ENCODE data around the gene PRRC2A.

Gene PRRC2A

DNA sequence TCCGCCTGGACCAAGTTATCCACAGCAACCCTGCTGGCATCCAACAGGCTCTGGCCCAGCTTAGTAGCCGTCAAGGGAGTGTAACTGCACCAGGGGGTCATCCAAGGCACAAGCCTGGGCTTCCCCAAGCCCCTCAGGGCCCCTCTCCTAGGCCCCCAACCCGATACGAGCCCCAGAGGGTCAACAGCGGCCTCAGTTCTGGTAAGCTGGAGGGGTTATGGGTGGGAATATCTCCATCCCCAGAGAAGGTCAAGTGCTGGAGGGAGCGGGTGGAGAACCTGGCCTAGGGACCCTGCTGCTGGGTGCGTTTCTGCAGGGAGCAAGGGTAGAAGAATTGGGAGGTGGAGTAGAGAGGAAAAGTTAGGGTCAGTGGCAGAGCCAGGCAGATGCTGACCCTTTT is 12.9 kb downstream of the PRRC2A start:
- Histone ChIP-seq H3K4me1 (no peaks in the 10 kb centered on the region), H3K36me3 (ENCODE audit: control insufficient read depth, insufficient read depth, low read length) (no peaks in the 10 kb centered on the region), H3K27ac (no peak overlapping the region)

DNA sequence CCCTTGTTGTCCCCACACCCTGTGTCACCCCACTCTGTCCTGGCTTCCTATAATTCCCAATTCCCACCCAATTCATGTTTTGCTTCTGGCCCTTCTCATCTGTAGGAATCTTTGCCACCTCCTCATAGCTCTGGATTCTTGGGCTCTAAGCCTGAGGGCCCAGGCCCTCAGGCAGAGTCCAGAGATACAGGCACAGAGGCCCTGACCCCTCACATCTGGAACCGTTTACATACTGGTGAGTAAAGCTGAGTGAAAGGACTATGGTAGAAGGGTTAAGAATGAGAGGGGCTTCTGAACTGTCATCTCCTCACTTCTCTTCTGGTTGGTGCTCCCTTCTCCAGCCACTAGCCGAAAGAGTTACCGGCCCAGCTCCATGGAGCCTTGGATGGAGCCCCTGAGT is 13.6 kb downstream of the PRRC2A start:
- Histone ChIP-seq H3K4me3 (ENCODE audit: low read depth, low read length) (no peak overlapping the region), H2AFZ (no peak overlapping the region), H3K9ac (no peak overlapping the region), H3K9me3 (ENCODE audit: control insufficient read depth, low read length) (no peaks in the 10 kb centered on the region), H3K4me1 (no peaks in the 10 kb centered on the region), H3K36me3 (ENCODE audit: control insufficient read depth, insufficient read depth, low read length) (no peaks in the 10 kb centered on the region), H3K27ac (no peak overlapping the region), H3K4me2 (ENCODE audit: low read length) (no peak overlapping the region), H3K79me2 (peaks cover 9% of the 10 kb centered on the region), H3K27me3 (ENCODE audit: control insufficient read depth, insufficient read depth, low read length) (no peaks in the 10 kb centered on the region)
- TF ChIP-seq, protein P1, sequence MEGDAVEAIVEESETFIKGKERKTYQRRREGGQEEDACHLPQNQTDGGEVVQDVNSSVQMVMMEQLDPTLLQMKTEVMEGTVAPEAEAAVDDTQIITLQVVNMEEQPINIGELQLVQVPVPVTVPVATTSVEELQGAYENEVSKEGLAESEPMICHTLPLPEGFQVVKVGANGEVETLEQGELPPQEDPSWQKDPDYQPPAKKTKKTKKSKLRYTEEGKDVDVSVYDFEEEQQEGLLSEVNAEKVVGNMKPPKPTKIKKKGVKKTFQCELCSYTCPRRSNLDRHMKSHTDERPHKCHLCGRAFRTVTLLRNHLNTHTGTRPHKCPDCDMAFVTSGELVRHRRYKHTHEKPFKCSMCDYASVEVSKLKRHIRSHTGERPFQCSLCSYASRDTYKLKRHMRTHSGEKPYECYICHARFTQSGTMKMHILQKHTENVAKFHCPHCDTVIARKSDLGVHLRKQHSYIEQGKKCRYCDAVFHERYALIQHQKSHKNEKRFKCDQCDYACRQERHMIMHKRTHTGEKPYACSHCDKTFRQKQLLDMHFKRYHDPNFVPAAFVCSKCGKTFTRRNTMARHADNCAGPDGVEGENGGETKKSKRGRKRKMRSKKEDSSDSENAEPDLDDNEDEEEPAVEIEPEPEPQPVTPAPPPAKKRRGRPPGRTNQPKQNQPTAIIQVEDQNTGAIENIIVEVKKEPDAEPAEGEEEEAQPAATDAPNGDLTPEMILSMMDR (IDR thresholded peaks at IDR 0.05) = no peak

More for the DNA sequence above, 12.9 kb downstream of the PRRC2A start:
- Histone ChIP-seq H3K4me3 (ENCODE audit: low read depth, low read length) (no peak overlapping the region), H3K9me3 (ENCODE audit: control insufficient read depth, low read length) (no peaks in the 10 kb centered on the region), H3K9ac (no peak overlapping the region), H3K27me3 (ENCODE audit: control insufficient read depth, insufficient read depth, low read length) (no peaks in the 10 kb centered on the region), H3K79me2 (peaks cover 9% of the 10 kb centered on the region), H3K4me2 (ENCODE audit: low read length) (no peak overlapping the region), H2AFZ (no peak overlapping the region)
- TF ChIP-seq, protein P1 (IDR thresholded peaks at IDR 0.05) = no peak

DNA sequence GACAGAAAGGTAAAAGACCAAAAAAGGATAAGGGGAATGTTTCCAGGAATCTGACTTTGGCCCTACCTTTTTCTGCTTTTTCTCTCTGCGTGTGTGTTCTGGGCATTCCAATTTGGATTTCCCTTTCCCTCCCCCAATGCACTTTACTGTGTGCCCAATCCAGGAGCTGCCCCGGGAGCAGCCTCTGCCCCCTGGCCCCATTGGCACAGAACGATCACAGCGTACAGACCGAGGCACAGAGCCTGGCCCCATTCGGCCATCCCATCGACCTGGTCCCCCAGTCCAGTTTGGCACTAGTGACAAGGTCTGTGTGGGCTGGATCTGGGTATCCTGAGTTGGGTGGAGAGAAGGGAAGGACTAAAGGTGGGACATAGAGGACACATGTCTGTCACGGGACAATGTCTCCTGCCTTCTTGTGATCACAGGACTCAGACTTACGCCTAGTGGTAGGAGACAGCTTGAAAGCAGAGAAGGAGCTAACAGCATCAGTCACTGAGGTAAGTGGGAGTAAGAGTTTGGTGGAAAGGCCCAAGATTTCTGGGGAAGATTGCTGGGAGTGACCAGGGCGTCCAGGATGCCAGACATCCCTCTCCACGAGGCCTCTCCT is 14.6 kb downstream of the PRRC2A start:
- Histone ChIP-seq H3K27me3 (ENCODE audit: control insufficient read depth, insufficient read depth, low read length) (no peaks in the 10 kb centered on the region), H3K4me3 (ENCODE audit: low read depth, low read length) (no peak overlapping the region), H2AFZ (no peak overlapping the region), H3K4me1 (no peaks in the 10 kb centered on the region), H3K9me3 (ENCODE audit: control insufficient read depth, low read length) (no peaks in the 10 kb centered on the region), H3K36me3 (ENCODE audit: control insufficient read depth, insufficient read depth, low read length) (no peaks in the 10 kb centered on the region), H3K27ac (no peak overlapping the region), H3K4me2 (ENCODE audit: low read length) (no peak overlapping the region), H3K79me2 (peaks cover 9% of the 10 kb centered on the region), H3K9ac (no peak overlapping the region)
- TF ChIP-seq, protein P1 (IDR thresholded peaks at IDR 0.05) = no peak

DNA sequence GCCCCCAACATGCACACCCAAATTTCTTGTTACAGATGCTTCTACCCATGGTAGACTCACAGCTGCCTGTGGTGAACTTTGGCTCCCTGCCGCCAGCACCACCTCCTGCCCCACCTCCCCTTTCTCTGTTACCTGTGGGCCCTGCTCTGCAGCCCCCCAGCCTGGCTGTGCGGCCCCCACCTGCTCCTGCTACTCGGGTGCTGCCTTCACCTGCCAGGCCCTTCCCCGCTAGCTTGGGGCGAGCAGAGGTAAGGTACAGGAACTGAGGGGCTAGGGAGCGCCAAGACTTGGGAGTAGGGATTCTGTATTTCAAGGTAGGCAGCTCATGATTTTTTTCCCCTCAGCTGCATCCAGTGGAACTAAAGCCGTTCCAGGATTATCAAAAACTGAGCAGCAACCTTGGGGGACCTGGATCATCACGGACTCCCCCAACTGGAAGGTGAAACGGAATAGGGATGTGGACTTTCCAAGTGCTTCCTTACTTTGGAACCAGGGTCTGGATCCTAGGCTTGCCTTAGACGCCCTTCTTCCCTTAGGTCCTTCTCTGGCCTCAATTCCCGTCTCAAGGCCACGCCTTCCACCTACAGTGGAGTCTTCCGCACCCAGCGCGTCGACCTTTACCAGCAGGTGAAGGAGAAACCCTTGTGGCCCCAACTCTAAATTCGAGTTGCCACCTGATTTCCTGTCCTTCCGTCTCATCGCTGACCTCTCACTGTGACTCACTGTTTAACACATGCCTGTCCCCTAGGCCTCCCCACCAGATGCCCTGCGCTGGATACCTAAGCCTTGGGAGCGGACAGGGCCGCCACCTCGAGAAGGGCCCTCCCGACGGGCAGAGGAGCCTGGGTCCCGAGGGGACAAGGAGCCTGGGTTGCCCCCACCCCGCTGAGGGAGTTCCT is 16.4 kb downstream of the PRRC2A start:
- no peak overlapping the region for H3K4me3 ChIP-seq (ENCODE audit: low read depth, low read length)
- no peak overlapping the region for H3K9ac ChIP-seq
- TF ChIP-seq, protein P1 (IDR thresholded peaks at IDR 0.05) = no peak

More for the DNA sequence above, 16.4 kb downstream of the PRRC2A start:
- no peaks in the 10 kb centered on the region for H3K27me3 ChIP-seq (ENCODE audit: control insufficient read depth, insufficient read depth, low read length)
- H3K36me3 ChIP-seq (ENCODE audit: control insufficient read depth, insufficient read depth, low read length) = no peaks in the 10 kb centered on the region
- no peak overlapping the region for H2AFZ ChIP-seq
- H3K4me1 ChIP-seq = no peaks in the 10 kb centered on the region
- H3K4me2 ChIP-seq (ENCODE audit: low read length) = no peak overlapping the region
- peaks cover 9% of the 10 kb centered on the region for H3K79me2 ChIP-seq
- H3K27ac ChIP-seq = no peak overlapping the region
- H3K9me3 ChIP-seq (ENCODE audit: control insufficient read depth, low read length) = no peaks in the 10 kb centered on the region
